HG02885 (cell line): ENCODE results near the gene HLA-DOB.

ENCODE experiments used
- ATAC-seq: cut with Tn5 transposase; IDR thresholded peaks from one replicate; pipeline ENCODE4 v1.9.1; 2021; ENCODE audit warnings: mild to moderate bottlenecking; ENCODE audit not compliant: unreplicated experiment, poor library complexity

The HLA-DOB gene

GRCh38 chr6:32816746-32817204, at the start of gene HLA-DOB:
Gene HLA-DOB (minus strand): TSS chr6:32817002. CDS start chr6:32816951, 51 bp downstream.
- peak; percentile 69 for ATAC-seq

GRCh38 chr6:32865724-32866443, 49.1 kb upstream of the HLA-DOB start:
- ATAC-seq = no peak

- ATAC-seq = no peak
Measured at GRCh38 chr6:32862725-32863124, 45.9 kb upstream of the HLA-DOB start.

- ATAC-seq = no peak
Measured at GRCh38 chr6:32860674-32861073, 43.9 kb upstream of the HLA-DOB start.

- ATAC-seq = no peak
Measured at GRCh38 chr6:32858194-32858593, 41.4 kb upstream of the HLA-DOB start.

GRCh38 chr6:32857156-32857891, 40.5 kb upstream of the HLA-DOB start:
- ATAC-seq = no peak

- ATAC-seq = no peak
Measured at GRCh38 chr6:32855467-32856174, 38.8 kb upstream of the HLA-DOB start.

- peak; percentile 12 for ATAC-seq
Measured at GRCh38 chr6:32854376-32855178, 37.8 kb upstream of the HLA-DOB start.

- ATAC-seq = peak; percentile 86
Measured at GRCh38 chr6:32853541-32854375, 37.0 kb upstream of the HLA-DOB start, which contains the start of the genes PSMB9 and TAP1. Gene PSMB9 (plus strand): TSS chr6:32854192. CDS start chr6:32854230, 38 bp downstream. Gene TAP1 (minus strand): TSS chr6:32853704. CDS start chr6:32853636, 68 bp downstream.

- peak; percentile 15 for ATAC-seq
Measured at GRCh38 chr6:32852844-32853540, 36.2 kb upstream of the HLA-DOB start.

GRCh38 chr6:32852018-32852843, 35.4 kb upstream of the HLA-DOB start:
- no peak for ATAC-seq

- ATAC-seq = no peak
Measured at GRCh38 chr6:32851025-32851424, 34.2 kb upstream of the HLA-DOB start.

GRCh38 chr6:32849126-32849525, 32.3 kb upstream of the HLA-DOB start:
- no peak for ATAC-seq

GRCh38 chr6:32847795-32848194, 31.0 kb upstream of the HLA-DOB start:
- no peak for ATAC-seq

GRCh38 chr6:32847004-32847403, 30.2 kb upstream of the HLA-DOB start:
- no peak for ATAC-seq

GRCh38 chr6:32845384-32845884, 28.6 kb upstream of the HLA-DOB start:
- no peak for ATAC-seq

GRCh38 chr6:32844839-32845383, 28.1 kb upstream of the HLA-DOB start:
- ATAC-seq = no peak
